Stimulated activated CD4-positive, alpha-beta T cell treated with anti-CD3 and anti-CD28 coated beads, TNF-alpha, amount 100 ng/mL, for 4 hours (primary cell): ENCODE measurements around the gene NEDD4L.
"Not testable (repeated sequence)": the region's sequence is repeated elsewhere in the genome, so short reads cannot be mapped to it uniquely, and the experiment has no call there.

ENCODE experiments used
- DNase-seq, 3 experiments: peaks; one replicate each; pipeline ENCODE4 v3.0.0-alpha.2; 2020; ENCODE audit warnings: low read depth in 3 of 3

NEDD4L gene

GRCh38 chr18:58416704-58417683 is 373.0 kb downstream of the NEDD4L start:
- no peak for DNase-seq

GRCh38 chr18:58417752-58418151 is 373.7 kb downstream of the NEDD4L start:
- DNase-seq, result no peak

- no peak for DNase-seq
These were observed 374.3 kb downstream of the NEDD4L start for GRCh38 chr18:58418361-58418760.

GRCh38 chr18:58419587-58420199 is 375.7 kb downstream of the NEDD4L start:
- no peak for DNase-seq

- DNase-seq, result no peak
These were observed 382.6 kb downstream of the NEDD4L start for GRCh38 chr18:58426611-58427010.

- no peak for DNase-seq
These were observed 383.3 kb downstream of the NEDD4L start for GRCh38 chr18:58427321-58427720.

GRCh38 chr18:58429442-58429841 is 385.4 kb downstream of the NEDD4L start:
- DNase-seq, result no peak

- DNase-seq, result no peak
These were observed 387.2 kb downstream of the NEDD4L start for GRCh38 chr18:58431215-58431614.

GRCh38 chr18:58432050-58432727 is 388.2 kb downstream of the NEDD4L start:
- DNase-seq, result no peak

- DNase-seq, result not testable (repeated sequence)
These were observed 391.4 kb downstream of the NEDD4L start for GRCh38 chr18:58435221-58436005.

GRCh38 chr18:58438161-58438957 is 394.3 kb downstream of the NEDD4L start:
- DNase-seq, result no peak

GRCh38 chr18:58438958-58439300 is 394.9 kb downstream of the NEDD4L start:
- DNase-seq, result no peak

GRCh38 chr18:58443671-58444070 is 399.6 kb downstream of the NEDD4L start:
- no peak for DNase-seq

GRCh38 chr18:58446391-58447060 is 402.5 kb downstream of the NEDD4L start:
- no peak for DNase-seq

- no peak for DNase-seq
These were observed 403.5 kb downstream of the NEDD4L start for GRCh38 chr18:58447402-58448095.

- no peak for DNase-seq
These were observed 405.4 kb downstream of the NEDD4L start for GRCh38 chr18:58449464-58449863.
